Retinal pigment epithelial cell (primary cell): ENCODE results near the gene CTNNA2.

Source experiments
- DNase-seq: peaks from one replicate; pipeline ENCODE4 v3.0.0-alpha.2; 2010; ENCODE audit warnings: low read depth
- H3K4me3 ChIP-seq: 2 replicates; pipeline ENCODE4 v1.5.1; 2011; ENCODE audit warnings: mild to moderate bottlenecking, low read length, control low read depth, moderate library complexity
- CTCF ChIP-seq: conservative IDR thresholded peaks from 2 replicates; pipeline ENCODE4 v1.5.1; 2011; ENCODE audit warnings: low read depth, low read length, control low read depth, inconsistent platforms

CTNNA2 gene

DNA sequence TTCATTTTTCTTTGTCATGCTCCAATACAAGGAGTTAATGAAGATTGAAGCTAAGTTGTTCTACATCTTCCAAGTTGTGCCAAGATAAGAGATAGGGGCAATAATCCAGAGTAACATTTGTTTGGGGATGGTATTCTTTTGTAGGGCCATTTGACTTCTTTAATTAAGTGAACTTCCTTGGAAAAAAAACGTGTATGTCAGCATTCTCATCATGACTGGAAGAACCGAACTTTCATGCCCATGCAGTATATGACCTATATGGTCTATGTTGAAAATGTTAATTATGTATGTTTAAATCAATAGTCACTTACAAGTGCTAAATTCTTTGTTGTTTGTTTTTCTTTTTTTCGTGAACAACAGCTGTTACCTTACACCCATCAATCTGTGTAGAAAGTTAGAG is 1111.2 kb downstream of the CTNNA2 start:
- H3K4me3 ChIP-seq: no peak overlapping the region
- no peak for DNase-seq
- TF ChIP-seq CTCF: no peak

DNA sequence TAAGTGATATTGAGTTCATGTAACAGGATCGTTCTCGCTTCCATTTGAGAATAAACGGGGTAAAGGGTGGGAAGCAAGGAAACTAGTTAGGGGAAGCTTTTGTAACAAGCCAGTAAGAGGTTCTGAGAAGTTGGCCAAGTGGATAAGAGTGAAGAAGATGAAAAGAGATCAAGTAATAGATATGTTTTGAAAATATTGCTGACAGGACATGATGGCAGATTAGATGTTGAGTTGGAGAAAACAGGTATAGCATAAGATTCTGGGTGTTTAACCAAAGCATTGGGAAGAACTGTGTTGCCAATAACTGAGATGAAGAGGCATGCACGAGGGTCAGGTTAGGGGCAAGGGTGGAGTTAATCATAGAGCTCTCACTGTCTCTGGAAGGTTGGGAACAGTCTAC is 1121.7 kb downstream of the CTNNA2 start:
- no peak for DNase-seq
- no peak overlapping the region for H3K4me3 ChIP-seq
- TF ChIP-seq CTCF: no peak

DNA sequence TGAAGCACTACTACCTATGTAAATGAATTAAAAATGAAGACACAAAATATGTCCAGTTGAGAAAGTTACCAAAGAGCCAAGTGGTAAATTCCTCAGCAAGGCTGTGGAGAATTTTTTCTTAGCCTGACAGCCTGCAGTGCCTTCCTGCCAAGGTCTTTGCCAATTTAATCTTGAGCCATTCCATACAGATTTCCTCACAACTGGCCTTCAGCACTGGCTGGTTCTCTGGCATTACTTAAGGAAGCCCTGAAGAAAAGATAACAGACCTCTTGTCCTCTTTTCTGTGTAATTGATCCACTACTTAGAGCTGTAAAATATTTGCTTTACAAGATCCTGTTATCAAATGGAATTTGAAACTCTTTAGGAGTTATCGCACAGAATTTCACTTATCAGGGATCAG is 1125.9 kb downstream of the CTNNA2 start:
- TF ChIP-seq CTCF: no peak
- no peak overlapping the region for H3K4me3 ChIP-seq
- DNase-seq: no peak

GRCh38 chr2:80642465-80642864 is 1129.6 kb downstream of the CTNNA2 start:
- no peak overlapping the region for H3K4me3 ChIP-seq
- no peak for TF ChIP-seq CTCF
- DNase-seq: no peak

DNA sequence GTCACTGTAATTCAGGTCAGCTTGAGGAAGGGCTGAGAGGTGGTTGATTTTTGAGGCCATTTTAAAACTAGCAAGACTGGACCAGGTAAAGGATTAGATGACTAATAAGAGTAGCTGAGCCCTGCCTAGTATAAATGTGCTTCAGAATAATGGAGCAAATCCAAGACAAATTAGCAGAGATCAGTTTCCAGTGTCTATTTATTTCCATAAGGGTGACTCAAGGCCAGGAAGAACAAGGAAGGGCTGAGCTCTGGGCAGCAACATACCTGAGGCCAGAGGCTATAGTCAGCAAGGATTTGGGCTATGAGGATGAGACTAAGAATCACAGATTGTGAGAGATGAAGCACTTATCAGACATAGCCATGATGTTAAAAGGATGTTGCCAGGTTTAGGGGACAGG is 1130.7 kb downstream of the CTNNA2 start:
- no peak for DNase-seq
- no peak for TF ChIP-seq CTCF
- no peak overlapping the region for H3K4me3 ChIP-seq

DNA sequence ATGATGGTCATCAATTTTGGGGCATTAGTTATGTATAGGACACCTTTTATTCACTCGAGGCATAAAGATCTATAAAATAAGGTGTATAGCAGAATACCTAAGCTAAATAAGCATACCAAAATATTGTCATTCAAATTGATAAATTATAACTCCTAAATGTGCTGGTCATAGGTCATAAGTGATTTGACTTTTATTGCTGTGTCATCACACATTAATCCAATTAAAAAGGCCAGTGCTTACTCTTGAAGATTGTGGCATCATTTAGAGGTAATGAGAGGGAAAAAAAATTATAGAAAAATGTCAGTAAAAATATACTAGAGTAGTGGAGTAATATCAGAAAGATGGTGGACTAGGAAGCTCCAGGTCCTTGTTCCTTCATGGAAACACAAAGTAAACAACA is 1138.6 kb downstream of the CTNNA2 start:
- H3K4me3 ChIP-seq: no peak overlapping the region
- DNase-seq: no peak
- no peak for TF ChIP-seq CTCF

GRCh38 chr2:80655265-80655664 is 1142.4 kb downstream of the CTNNA2 start:
- TF ChIP-seq CTCF: no peak
- no peak overlapping the region for H3K4me3 ChIP-seq
- no peak for DNase-seq
